ENCODE data around the gene CNOT4.
"Not testable (repeated sequence)": the region's sequence is repeated elsewhere in the genome, so short reads cannot be mapped to it uniquely, and the experiment has no call there.

Gene CNOT4

DNA sequence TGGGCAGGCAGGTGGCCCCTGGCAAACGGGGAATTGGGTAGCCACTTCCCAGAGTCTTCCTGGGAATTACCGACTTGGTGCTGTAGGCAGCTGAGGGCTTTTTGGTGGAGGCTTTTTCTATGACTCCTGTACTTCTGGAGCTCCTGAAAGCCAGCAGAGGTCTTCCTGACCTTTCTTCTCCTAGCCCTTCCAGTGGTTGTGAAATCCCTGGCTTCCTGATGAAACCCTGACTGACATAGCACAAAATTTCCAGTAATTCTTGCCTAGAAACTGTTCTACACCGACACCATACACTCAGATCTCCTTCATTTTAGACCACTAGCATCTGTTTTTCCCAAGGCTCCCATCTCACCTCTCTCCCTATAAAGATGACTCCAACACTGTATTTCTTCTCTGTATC, 156.1 kb downstream of the CNOT4 start:
- no peak for DNase-seq

DNA sequence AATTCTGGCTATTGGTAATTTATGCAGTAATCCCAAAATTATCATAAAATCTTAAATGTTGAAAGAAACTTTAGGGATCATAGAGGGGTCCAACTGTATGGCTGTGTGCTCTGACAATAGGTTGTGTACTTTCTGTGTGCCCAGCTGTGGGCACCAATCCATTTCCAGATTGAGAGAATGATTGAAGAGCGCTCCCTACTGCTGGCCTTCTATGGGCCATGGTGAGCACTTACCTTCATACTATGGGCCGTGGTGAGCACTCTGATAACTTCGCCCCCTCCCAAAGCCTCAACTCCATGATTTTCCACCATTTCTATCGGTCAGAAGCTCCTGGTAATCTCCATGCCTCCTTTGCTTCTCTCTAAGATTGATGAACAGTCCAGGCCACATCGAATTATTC, 157.6 kb downstream of the CNOT4 start:
- no peak for DNase-seq

DNA sequence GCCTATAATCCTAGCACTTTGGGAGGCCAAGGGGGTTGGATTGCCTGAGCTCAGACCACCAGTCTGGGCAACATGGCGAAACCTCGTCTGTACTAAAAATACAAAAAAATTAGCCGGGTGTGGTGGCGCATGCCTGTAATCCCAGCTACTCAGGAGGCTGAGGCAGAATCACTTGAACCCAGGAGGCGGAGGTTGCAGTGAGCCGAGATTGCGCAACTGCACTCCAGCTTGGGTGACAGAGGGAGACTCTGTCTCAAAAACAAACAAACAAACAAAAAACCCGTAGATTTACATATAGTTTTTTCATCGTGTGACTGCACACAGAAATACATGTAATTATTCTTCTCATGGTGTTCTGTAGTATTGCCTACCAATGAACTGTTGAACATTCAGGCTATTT, 158.8 kb downstream of the CNOT4 start:
- DNase-seq, result not testable (repeated sequence)

DNA sequence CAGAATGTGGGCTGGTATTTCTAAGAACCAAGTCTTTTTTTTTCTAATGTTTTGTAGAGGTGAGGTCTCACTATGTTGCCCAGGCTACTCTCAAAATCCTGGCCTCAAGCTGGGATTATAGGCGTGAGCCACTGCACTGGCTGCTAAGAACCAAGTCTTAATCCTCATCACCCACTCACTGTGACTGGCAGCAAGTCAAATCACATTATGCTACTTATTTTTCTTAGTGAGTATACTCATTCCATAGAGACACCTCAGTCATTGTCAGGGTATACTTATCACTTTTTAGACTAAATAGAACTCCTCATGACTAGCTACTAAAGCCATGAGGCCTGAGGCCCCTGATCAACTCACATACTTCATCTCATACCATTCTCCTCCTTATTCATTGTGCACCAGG, 160.2 kb downstream of the CNOT4 start:
- no peak for DNase-seq

DNA sequence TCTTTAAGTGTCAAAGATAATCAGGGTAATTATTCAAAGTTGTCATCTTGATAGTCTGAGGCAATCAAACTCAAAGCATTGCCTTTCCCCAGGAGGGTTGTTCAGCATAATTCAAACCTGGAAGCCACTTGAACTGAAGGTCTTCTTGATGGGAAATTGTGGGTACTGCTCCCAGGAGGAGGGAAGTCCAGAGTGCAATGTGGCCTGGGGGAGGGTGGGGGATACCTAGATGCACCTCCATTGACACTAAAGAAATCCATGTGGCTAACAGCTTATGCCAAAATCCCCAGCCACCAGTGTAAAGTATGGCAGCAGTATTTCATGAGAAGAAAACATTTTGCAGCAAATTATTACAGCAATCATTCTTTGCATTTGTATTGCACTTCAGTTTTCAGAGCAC, 161.4 kb downstream of the CNOT4 start:
- no peak for DNase-seq

DNA sequence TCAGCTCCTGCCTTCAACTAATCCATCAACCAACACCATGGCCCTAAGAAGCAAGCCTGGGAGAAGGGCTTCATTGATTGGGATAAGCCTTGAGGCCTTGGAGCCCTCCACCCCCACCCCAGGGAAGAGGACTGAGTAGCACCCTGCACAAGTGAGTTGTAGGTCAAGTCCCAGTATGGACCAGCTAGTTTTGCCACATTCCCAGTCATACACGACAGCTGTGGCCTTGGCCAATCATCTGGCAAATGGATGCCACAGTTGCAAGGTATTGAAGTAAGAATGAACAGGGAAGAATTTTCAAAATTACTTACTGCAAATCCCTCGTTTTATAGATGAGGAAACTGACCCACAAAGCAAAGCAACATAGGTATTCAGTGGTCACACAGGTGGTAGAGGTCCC, 166.5 kb downstream of the CNOT4 start:
- DNase-seq, result no peak

DNA sequence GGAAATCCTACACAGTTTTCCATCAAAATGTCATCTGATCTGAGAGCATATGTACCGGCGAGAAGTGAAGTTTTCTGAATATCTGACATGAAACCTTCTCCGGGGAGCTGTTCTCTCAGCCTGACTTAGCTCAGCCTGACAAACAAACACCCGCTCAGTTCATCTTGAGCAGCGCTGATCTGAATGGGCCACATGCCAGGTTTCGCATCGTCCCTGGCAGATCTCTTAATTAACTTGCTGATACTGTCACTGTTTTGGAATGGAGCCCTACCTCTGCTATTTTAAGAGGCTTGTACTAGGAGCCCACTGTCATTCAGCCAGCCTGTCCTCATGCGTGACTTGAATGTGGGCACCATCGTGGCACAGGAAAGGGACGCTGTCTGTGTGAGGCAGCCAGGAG, 167.0 kb downstream of the CNOT4 start:
- no peak for DNase-seq

DNA sequence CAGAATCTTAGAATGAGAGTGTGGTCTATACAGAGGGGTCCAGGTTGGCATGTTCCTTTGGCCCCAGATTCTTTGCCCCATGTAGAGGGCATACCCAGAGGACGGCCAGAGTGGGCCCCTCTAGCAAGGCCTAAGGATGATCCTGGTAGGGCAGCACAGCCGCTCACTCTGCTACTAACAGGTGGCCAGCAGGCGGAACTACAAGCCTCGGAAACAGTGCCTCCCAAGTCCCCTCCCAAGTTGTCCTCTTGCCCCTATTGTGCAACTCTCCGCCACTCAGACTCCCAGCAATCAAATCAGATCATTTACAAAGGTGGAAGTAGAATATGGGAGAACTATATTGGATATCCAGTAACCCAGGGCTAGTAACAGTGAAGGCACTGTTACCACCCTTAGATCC, 168.9 kb downstream of the CNOT4 start:
- no peak for DNase-seq

DNA sequence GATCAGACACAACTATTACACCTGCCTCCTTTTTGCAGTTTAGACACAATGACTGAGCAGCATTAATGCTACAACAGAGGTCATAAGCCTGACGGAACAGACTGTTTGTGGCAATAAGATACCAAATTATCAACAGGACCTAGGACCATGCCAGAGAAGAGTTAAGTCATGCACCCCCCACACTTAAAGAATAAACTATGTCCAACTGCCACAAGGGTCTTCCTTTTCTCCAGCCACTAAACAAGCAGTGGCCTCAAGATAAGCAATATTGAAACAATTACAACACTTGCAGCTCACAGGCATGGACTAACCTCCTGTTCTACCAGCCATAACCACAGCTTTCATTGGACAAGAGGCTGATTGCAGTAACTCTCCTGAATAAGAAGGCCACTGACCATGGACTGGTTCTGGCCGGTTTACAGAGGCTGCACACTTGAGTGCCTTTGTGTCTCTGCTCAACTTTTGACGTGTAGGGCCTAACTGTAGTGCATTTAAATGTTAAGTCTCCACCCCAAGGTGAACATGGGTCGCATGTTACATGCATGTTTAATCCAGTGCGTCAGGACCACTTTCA, 171.8 kb downstream of the CNOT4 start:
- DNase-seq, result no peak

DNA sequence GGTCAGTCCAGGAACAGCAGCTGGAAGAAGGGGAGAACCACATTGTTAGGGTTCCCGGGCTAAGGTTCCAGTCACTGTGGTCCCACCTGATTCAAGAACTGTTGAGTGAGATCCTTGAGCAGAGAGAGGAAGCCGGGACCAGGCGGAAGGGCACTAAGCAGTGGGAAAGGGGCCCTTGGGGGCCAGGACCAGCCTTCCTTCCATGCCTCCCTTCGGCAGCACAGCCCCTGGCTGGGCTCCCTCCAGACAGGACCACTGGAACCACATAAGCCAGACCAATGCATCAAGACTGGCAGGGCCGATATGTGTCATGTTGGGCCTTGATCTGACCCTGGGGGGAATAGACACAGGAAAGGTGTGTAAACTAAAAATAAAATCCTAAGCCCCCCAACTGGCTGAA, 172.4 kb downstream of the CNOT4 start:
- no peak for DNase-seq

DNA sequence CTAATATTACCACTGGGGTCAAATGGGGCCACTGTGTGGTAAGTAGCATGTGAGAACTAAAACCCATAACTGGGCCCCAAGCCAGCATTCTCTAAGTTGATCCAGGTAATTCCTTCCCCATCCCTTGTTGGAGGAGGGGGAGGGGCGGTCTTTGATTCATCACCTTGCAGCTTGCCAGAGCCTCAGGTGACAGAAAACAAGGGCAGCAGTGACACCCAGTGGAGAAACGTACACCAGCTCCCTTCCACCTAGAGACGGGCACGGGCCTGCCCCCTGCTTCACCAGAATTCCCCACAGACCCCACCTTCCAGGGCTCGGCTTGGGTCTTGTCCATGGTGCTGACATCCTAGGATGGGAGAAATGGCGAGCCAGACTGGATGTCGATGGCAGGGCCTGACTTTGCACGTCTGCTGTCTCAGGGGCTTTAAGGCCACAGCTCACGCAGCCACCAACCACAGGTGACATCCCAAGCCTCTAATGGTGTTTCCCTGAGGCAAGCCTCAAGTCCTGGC, 174.2 kb downstream of the CNOT4 start:
- peak; percentile 42 for DNase-seq

DNA sequence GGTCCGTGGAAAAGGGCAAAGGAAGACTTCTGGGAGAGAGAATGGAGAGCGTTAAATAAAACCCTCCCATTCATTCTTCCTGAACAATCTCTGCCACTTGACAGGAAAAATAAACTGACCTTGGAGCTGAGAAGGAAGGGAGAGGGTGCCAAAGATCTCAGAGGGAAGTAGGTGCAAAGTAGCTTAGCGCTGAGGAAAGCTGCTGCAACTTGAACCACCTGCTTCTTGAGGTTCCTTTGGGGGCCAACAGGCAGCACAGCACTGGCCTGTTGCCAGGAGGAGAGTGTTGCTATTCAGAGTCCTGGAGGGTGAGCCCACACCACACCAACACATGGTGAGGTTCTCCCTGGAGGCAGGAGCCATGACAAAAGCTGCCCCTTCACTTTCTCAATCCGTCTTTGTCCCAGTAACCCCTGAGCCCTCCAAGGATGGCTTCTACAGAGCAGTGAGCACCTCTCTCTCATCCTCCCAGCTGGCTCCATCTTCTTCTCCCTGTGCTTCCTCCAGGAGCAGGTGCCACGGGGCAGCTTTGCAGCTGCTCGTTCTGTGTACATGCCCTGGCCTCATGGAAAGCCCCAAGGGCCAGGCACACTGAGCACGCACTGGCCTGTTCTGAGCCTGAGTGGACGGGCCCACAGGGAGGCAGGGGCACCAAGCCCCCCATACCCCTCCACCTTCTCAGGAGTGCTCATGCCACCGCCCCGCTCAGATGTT, 174.9 kb downstream of the CNOT4 start:
- DNase-seq, result no peak

DNA sequence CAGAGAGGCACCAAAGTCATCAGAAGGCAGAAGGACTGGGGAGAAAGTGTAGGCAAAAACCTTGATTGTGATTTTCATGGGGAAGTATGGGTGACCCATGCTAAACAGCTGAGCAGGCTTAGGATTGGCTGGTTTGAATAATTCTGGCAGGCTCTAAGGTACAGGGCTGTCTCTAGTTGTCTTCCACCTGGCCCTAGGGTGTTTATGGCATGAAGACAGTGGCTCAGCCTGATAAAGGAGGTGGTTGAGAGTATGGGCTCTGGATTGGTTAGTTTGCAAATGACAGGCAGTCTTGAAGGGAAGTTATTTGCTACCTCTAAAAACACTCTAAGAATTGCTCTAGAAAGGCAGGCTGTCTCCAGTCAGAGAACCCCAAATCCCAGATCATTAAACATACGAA, 176.0 kb downstream of the CNOT4 start:
- DNase-seq, result no peak

DNA sequence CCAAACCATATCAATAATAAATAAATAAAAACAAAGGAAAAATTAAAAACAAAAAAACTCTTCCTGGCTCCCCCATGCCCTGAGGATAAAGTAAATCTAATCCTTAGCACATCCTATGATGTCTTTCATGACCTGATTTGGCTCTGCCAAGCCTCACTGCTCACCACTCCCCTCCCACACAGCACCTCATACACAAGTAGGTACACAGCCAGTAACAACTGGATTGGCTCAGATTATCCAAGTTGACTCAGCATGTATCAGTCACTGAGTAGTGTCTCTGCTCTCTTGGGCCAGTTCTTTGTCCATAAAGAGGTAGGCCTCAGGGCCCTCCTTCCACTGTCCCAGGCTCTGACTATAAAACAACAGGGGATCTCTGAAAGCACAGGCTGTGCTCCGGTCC, 176.7 kb downstream of the CNOT4 start:
- DNase-seq, result no peak

DNA sequence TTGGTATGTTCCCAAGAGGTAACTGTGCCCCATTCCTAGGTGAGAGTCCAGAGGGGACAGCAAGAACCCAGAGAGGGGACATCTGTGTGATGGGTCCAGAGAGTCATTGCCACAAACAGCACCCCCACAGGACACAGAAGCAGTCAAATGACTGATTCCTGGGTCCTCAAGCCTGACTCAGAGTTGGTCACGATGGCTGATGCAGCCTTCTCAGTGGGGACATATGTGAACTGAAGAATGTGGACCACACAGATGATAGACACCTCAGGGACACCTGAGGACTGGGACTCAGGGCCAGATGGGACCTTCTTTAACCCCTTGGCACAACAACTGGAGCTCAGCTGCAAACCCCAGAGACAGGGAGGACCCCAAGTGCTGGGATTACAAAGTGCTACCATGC, 179.8 kb downstream of the CNOT4 start:
- DNase-seq, result no peak

DNA sequence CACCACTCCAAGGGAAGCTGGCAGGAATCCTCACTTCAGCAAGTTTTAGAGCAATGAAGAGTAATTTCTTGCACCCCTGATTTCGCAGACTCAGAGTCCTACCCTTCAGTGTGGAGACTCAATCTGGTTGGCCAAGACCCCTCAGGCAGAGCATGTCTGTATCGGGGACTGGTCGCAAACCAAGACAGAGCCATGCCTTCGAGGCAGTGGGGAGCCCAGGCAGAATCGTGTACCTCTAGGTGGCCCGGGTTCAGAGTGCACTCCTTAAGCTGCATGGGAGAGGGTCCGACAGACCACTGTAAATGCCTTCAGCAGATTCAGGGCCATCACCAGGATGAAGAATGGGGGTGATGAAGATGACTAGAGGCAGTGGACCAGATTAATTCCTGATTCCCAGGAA, 181.4 kb downstream of the CNOT4 start:
- DNase-seq, result no peak

DNA sequence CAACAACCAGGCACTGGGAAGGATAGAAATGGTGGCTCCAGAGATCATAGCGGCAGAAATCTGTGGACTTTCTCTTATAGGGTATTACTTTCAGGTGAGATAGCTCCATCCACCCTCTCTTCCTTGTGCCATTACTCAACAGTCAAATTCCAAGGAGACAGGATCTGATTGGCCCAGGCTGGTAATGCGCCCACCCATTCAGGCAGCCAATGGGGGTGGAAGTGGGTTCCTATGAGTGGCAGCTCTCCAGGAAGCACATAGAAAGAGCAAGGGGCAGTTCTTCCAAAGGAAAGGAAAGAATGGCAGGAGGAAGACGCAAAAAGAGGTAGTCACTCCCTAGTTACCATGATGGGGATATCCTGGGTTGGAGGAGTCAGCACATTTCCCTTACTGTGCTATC, 181.8 kb downstream of the CNOT4 start:
- DNase-seq, result no peak

DNA sequence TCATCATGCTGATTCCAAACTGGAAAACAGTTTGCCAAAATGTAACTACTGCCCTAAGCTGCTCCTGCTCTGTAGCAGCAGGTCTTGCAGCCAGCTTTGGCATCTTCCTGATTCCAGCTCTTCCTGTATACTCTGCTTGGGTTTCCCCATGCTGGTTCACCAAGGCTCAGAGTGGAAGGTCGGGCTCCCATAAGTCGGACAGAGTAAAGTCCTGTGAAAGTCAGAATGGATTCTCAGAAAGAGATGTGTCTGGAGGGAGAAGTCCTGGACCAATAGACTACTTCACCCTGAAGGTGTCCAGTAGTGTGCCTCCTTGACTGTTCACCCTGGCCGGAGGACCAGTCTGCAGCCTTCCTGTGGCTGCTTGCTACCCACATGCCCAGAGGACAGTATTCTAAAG, 182.4 kb downstream of the CNOT4 start:
- no peak for DNase-seq

DNA sequence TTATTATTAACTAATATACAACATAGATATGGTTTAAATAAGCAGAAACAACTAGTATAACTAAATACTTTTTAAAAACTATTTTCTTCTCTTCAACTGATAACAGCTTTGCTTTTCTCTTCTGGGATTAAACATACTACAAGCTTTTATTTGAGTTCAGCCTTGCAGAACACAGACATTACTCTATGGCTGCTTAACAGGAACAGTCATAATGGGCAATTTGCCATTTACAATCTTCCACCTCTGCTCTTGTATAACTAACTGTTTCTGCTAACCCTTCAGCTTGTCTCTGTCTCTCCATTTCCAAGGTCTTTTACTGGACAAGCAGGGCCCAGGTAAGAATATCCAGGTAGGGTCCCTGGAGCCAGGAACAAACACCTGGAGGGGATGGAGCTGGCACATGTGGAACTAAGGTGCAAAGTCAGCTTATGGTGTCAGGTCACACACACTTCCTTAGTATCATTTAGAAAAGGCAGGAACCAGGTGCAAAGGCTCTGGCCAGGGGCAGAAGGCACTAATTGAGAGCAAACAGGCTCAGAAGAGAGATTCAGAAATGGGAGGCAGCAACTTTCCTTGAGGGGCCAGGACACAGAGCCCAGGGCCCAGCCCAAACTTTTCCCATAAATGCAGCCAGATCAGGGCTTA, 183.1 kb downstream of the CNOT4 start:
- peak; percentile 34 for DNase-seq

DNA sequence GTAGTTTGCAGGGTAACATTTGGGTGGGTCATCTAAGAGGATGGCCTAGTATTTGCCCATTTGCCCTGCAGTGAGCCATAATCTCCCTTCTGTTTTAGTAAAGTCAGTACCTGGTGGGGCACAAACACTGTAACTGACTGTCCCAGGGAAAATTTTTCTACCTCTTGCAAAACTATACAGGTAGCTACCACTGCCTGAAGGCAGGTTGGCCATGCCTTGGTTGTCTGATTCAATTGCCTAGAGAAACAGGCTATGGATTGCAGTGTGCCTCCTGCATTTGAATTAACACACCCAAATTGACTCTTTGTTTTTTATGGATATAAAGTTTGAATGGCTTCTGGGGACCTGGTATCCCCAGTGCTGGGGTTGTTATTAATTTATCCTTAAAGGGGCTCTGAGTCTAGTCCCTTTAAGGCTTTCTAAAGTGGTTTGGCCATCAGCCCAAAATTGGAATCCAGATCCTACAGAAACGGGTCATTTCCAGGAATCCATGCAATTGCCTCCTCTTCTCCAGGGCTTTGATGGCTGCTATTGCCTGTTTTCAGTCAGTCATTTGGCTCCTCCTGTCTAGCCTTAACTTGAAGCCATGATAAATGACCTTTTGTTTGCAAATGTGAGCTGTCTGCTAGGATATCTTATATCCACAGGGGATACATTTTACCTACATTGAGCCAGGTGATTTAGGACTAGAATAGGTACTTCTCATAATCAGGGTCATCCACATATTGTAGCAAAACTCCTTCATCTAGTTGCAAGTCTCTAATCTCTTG, 187.1 kb downstream of the CNOT4 start:
- no peak for DNase-seq

DNA sequence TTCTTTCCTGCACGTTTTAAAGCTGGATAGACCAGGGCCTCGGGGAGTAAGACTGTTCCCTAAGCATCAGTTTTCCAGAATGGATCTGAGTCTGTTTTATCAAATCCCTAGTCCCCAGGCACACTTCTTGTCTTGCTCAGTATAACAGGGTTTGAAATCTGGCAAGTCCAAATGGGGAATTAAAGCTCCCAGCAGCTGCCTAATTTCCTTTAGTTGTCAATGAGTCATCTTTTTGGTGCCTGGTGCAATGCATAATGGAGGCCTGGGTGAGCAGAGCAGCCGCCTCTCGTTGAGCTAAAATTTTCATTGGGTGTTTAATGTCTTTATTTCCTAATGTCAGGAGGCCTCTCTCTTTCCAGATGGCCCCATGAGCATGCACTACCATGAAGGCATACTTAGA, 188.3 kb downstream of the CNOT4 start:
- no peak for DNase-seq

DNA sequence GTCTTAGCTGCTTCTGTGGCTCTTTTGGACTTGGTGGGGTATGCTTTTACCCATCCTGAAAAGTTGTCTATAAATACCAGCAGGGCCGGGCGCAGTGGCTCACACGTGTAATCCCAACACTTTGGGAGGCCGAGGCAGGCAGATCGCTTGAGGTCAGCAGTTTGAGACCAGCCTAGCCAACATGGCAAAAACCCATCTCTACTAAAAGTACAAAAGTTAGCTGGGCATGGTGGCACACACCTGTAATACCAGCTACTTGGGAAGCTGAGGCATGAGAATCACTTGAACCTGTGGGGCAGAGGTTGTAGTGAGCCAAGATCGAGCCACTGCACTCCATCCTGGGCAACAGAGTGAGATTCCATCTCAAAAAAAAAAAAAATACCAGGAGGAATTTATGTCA, 188.9 kb downstream of the CNOT4 start:
- not testable (repeated sequence) for DNase-seq

DNA sequence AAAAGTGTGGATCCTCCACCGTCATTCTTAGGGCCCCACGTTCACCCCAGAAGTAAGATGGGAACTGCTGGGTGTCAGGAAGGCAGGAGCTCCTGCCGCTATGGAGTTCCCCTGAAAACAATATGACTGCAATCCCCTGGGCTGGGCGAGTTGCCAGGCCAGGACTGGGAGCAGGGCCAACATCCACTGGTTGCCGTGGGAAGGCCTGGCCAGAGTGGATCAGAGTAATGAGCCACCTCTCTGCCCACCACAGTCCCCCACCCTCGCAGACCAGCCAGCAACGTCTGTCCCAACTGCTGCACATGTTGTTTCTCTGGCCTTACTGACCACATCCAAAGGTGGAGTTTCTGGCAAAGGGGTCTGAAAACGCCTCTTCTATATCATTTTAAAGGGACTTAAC, 189.6 kb downstream of the CNOT4 start:
- peak; percentile 51 for DNase-seq
